Measurements from ENCODE around the gene ZAR1.

The ZAR1 gene

GRCh38 chr4:48490680-48491513, 845 bp downstream of the ZAR1 start:
- no peak for DNase-seq (ENCODE audit: low read depth)

GRCh38 chr4:48491514-48492176, 1.6 kb downstream of the ZAR1 start:
- no peak for DNase-seq (ENCODE audit: low read depth)

DNA sequence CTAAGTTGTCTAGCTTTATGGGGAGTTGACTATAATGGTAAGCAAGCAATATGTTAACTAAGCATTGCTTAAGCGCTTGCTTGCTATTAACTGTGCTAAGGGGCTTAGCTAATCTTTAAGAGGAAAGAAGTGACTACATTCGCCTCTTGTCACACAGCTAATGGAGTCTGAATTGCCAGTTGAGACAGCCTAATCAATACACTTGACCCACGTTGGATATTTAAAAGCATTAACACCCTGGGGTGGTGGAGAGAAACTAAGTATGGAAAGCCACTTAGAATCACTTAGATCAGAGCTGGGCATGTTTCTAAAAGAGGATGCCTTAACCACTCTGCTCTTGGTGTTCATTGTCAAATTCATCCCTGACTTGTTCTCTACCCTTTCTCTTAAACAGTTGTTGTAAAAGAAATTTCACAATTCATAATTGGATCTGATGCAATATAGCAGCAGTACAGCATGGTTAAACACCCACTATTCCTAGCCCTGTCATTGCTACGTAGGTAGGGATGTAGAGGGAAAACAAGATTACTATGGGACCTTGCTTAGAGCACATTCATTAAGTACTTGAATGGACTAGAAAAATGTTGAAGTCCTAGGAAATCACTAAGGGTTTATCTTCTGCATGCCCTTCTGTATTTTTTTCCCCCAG, 3.5 kb downstream of the ZAR1 start:
- DNase-seq (ENCODE audit: low read depth): no peak

GRCh38 chr4:48495941-48496340, 5.9 kb downstream of the ZAR1 start:
- no peak for DNase-seq (ENCODE audit: low read depth)

GRCh38 chr4:48498895-48499294, 8.8 kb downstream of the ZAR1 start:
- DNase-seq (ENCODE audit: low read depth): no peak

DNA sequence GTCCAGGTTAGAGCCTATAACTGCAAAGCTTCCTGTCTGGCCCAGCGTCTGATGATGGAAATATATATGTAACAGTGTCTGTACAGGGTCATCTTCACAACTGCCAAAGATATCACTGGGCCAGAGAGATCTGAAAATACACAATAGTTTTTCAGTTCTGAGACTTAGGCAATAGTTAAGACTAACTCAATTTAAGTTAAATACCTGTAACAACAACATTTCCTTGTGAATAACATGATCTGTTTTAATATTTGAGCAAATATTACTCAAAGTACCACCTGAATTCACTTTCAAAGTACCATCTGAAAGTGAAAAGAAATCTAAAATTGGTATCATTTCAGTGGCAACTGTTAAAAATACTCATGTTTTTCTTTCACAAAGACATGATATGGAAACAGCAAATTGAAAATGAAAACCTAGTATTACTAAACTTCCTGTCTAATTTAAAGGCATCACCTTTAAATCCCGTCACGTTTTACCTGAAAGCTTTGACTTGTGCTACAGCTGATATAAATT, 9.6 kb downstream of the ZAR1 start:
- no peak for DNase-seq (ENCODE audit: low read depth)

DNA sequence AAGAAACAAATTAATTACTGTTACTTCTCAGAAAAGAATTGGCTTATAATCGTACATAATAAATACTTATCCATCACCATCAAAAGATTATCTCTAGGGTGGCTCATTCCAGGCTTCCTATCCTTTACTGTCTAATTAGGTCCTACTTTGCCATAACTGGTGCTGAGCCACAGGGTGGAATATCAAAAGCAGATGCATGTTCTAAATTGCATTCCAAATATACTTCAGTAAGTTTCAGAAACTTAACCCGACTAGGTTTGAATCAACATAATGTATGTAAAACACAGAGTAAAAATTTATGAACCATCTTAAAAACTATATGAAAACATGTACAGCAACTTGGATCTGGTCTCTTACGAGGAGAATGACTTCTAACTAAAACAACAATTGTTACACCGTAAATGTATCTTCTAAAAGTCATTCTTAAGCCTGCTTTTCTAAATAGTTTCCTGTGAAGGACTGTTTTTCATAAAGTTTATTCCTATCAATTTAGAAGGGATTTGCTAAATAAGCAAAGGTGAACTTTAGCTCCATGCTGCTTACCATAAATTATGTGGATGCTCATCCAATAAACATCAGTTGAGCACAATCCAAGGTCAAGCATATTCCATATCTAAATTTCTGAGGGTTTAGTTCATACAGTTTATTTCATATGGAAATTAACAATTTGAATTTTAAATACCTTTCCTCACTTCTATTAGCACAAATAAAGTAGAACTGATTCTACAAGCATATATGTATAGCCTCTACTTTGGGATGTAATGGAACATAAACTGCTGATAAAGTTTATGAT, 13.4 kb downstream of the ZAR1 start:
- DNase-seq (ENCODE audit: low read depth): no peak

- no peak for DNase-seq (ENCODE audit: low read depth)
These were observed 13.9 kb downstream of the ZAR1 start for GRCh38 chr4:48504026-48504330.

DNA sequence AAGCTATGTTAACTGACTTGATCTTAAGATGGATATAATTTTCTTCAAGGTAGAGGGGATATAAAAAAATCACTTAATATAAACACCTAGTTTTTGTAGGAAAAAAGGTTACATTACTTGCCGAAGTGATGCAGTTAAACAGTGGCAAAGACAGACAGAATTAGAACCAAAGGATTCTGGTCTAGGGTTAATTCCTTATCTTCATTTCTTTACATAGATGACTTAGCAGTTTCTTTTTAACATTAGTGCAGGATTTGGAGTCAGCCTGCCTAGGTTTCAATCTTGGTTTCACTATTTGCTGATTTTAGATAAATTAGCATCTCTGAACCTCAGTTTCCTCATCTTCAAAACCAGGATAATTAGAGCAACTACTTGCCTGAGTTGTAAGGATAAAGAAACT, 14.3 kb downstream of the ZAR1 start:
- no peak for DNase-seq (ENCODE audit: low read depth)

DNA sequence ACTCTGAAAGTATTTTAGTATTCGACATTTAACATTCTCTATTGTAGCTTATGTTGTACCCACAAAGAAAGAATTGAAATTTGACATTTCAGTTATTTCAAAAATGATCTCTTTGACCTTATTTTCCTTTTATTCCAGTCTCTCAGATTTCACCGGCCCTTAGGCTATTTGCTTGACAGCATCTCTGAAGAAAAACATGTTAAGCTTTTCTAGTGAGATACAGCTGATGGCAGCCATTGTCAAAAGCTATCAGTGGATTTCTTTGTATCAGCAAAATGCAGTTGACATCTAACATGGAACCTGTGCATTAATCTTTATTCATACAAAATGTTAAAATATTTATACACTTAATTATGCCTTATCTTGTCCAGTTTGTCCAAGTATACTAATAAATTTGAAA, 16.7 kb downstream of the ZAR1 start:
- no peak for DNase-seq (ENCODE audit: low read depth)

- no peak for DNase-seq (ENCODE audit: low read depth)
These were observed 19.5 kb downstream of the ZAR1 start for GRCh38 chr4:48509543-48509942.

- DNase-seq (ENCODE audit: low read depth): no peak
These were observed 28.1 kb downstream of the ZAR1 start for GRCh38 chr4:48518143-48518542.

- no peak for DNase-seq (ENCODE audit: low read depth)
These were observed 36.4 kb downstream of the ZAR1 start for GRCh38 chr4:48526406-48526805.

- no peak for DNase-seq (ENCODE audit: low read depth)
These were observed 48.3 kb downstream of the ZAR1 start for GRCh38 chr4:48538358-48538757.

- no peak for DNase-seq (ENCODE audit: low read depth)
These were observed 49.5 kb downstream of the ZAR1 start for GRCh38 chr4:48539597-48539996.

- no peak for DNase-seq (ENCODE audit: low read depth)
These were observed 52.8 kb downstream of the ZAR1 start for GRCh38 chr4:48542888-48543287.

DNA sequence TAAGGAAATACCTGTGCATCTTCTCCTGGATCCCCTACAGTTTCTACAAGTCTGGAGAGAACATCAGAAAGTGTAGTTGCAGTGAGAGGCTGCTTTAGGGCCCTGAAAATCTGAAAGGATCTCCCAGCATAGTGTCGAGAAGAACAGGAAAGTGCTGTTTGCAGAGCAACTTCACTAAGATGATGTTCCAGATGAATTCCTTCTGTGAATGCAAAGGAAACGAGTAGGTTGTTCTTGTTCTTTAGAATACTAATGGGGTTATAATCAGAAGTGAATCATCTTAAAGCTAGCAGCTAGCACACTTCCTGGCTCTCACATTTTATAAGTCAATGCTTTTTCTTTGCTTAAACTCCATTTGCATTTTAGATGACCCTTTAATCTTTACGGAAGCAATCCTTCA, 53.7 kb downstream of the ZAR1 start:
- no peak for DNase-seq (ENCODE audit: low read depth)
